NCI-H2081 treated with DMSO at 0.1 percent for 48 hours (cell line): ENCODE measurements around the gene EIPR1.
"Not testable (repeated sequence)": the region's sequence is repeated elsewhere in the genome, so short reads cannot be mapped to it uniquely, and the experiment has no call there.

Experiments
- DNase-seq: peaks from one replicate; lab custom pipeline; 2025; lab: John Stamatoyannopoulos, UW

The EIPR1 gene

DNA sequence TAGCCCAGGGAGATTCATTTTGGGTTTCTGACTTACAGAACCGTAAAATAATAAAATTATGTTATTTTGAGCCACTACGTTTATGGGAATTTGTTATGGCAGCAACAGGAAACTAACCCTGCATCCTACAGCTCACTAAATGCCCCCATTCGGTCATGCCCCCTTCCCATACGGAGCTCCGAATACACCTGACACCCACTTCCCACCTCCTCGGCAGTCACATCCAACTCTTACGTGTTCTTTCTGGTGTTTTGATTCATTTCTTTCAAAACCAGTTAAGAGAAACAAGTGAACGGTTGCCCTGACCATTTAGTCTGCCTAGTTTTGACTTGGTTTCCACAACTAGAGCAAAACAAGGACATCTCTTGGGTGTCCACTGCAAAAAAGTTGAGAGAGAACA is 19.7 kb downstream of the EIPR1 start:
- DNase-seq: no peak

DNA sequence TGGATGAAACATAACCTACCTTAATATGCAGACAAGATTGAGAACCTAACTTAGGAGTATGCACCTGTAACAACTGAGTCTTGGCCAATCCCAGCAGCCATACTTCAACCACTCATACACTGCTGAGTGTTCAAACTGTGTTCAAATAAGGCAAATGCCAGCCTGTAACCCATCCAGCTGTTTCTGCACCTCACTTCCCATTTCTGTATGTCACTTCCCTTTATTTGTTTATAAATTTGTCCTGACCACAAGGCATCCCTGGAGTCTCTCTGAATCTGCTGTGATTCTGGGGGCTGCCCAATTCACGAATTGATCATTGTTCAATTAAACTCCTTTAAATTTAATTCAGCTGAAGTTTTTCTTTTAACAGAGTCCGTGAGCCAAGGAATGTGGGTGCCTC is 20.2 kb downstream of the EIPR1 start:
- not testable (repeated sequence) for DNase-seq

DNA sequence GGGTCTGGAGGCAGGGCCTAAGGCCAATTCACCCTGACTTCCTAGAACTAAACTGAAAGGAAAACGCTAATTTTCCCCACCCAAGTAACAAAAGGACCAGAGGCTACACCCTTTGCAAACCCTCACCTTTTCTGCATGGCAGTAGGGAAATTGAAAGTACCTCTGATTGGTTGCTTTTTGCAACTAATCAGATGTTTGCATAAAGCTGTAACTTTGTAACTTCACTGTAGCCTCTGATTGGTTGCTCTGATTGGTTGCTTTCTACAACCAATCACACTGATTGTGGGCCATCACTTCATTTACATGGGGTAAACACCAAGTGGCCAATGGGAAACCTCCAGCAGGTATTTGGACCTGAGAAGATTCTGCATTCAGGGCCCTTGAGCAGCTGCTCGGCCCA is 20.8 kb downstream of the EIPR1 start:
- DNase-seq: no peak

DNA sequence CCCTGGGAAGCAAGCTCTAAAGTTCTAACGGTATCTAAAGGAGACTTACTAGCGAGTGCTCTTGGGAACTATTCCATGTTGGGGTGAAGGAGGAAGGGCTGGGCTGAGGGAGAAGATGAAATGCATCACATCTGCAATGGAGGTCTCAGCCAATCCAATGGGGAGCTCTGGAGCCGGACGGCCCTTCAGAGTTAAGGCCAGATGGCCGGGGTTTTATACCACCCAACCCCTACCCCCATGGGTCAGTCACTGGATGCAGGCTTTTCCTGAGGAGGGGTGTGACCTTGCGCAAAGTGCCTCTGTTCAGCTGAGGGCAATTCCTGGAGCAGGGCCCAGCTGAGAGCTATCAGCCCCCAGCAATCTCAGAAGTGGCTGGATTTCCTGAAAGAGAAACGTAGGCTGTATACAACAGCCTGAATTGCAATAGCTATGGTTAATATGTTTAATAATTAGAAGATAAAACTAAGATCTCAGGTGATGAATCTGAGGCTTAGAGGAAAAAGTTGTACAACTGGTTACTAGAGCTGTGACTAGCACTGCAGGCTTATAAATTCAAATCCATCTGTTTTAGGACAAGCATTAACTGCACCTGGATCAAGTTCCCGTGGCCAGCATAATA is 21.6 kb downstream of the EIPR1 start:
- DNase-seq: no peak

DNA sequence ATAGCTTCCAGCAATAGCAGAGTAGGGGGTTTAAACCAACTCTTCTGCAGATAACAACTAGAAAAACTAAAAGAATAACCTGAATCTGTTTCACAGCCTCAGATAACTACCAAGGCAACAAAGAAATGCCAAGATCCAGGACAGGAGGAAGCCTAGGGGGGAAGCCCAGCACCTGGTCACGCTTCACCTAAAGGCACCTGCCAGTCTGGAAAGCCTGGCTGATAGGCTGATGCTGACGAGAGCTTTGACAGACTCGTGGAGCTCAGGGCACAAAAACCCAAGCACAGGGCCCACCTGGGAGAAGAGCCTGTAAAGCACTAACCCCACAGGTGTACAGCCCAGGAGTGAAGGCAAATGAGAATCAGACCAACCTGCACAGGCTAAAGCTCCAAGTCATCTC is 22.6 kb downstream of the EIPR1 start:
- DNase-seq: no peak

DNA sequence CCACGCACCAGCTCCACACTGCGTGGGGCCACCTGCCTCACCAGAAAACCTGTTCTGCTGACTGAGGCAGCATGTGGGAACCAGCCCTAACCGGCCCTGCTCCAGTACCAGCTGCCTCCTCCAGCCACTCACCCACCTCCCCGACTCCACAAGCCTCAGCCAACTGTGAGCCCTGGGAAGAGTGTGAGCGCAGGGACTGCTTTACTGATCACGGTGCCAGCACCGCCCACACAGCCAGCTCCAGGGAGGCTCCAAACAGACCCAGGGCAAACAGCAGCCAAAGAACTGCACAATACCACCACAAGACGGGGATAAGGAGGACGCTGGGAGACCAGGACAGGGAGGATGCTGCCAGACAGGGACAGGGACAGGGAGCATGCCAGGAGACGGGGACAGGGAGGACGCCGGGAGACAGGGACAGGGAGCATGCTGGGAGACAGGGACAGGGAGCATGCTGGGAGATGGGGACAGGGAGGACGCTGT is 28.4 kb downstream of the EIPR1 start:
- no peak for DNase-seq

DNA sequence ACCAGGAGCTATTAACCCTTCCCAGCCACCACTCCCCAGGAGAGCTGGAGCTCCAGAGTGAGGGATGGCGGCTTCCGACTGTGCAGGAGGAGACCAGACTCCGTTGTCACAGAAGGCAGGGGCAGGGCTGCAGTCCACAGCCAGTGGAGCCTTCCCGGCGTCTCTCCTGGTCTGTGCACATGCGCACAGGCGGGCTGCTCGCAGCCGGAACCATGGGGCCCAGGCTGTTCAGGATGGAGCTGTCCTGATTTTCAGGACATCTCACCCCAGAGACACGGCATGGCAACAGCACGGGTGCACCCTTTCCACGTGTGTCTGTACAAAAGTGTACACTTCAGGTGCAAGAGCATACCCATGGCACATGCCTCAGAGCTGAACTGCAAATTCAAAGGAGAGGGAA is 28.9 kb downstream of the EIPR1 start:
- DNase-seq: no peak

DNA sequence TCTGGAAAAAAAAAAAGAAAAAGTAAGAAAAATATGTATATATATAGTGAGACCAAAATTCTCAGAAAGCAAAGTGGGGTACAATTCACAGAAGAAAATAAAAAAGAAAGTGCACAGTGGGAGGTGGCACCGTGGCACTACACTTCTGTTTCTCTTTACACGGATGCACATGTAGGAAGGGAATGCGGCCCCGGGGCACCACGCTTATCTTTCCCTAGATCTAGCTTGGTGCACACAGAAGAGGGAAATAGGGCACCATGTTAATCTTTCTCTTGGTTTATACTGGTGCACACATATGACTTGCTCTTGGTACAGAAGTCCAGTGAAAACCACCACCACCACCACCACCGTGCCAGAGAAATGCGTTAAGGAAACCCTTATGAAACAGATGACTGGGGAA is 32.0 kb downstream of the EIPR1 start:
- DNase-seq: no peak

DNA sequence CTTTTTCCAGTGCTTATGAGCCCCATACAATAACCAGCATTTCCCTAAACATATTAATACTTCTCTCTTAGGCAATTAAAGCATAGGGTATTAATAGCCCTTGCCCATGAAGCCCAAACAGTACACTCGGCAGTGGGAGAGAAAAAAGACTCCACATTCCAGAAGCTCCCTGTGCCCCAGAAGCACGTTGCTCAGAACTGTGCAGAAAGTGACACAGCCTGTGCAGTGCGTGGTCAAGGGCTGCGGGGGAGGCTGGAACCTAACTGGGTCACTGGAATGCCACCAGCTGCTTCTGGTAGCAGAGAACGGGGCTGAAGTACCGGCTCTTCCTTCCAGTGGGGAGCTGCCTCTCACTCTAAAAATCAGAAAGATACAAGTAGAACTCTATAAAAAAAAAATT is 32.7 kb downstream of the EIPR1 start:
- DNase-seq: no peak

DNA sequence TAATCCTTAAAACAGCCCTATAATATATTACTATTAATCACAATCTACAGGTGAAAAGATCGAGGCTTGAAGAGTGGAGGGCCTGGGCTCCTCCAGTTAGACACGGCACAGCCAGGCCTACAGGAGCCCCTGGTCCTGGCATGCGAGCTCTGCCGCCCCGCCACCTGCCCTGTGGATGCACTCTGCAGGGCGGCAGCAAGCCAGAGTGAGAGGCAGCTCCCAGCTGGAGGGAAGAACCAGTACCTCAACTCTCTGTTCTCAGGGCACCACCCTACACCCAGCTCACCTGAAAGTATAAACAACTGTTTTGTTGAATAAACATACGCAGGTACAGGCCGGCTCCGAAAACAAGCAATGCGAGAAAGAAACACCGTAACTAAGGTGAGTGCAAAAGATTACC is 34.6 kb downstream of the EIPR1 start:
- DNase-seq: no peak

DNA sequence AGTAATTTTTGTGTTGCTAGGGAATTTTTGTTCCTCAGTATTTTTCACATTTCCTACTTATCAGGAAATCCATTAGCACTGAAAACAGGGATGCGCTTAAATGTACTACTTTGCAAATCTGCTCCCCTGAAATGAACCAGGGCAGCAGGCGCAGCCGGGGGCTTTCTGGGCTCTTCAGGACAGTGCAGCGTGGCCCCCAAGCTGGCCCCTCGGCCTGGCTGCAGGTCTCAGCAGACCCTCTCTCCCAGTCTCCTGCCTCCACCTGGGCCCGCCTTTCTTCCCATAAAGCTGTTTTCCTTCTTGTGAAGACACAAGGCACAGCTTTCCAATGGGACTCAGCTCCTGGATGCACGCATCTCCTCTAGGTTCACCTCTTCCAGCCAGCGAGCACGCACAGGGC is 35.3 kb downstream of the EIPR1 start:
- no peak for DNase-seq

DNA sequence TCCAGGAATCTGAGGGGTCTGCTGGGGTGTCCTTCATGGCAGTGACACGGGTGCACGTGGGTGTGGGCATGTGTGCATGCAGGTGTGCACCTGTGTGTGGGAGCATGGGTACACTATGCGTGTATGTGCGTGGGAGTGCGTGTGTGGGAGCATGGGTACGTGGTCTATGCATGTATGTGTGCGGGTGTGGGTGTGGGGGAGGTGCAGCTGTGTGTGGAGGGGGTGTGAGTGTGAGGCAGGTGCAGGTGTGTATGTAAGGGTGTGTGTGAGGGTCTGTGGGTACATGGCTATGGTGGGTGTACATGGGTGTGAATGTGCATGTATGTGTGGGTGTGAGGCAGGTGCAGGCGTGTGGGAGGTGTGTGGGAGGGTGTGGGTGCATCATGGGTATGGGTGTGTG is 36.3 kb downstream of the EIPR1 start:
- DNase-seq: no peak

DNA sequence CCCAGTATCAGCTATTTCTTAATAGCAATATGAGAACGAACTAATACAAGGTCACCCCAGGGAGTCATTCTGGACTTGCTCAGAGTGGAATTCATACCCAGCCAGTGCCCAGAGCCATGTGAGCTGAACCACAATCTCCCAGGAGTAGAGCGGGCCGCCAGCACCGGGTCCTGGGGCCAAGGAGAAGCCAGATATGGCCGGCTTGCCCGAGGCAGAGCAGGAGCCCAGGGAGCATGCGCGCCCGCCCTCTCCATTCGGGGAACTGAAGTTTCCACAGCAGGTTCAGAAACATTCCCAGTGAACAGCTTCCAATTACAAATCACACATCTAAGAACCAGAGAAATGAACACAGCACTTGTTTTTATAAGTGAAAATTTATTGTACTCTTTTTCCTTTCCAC is 37.5 kb downstream of the EIPR1 start:
- DNase-seq: no peak

DNA sequence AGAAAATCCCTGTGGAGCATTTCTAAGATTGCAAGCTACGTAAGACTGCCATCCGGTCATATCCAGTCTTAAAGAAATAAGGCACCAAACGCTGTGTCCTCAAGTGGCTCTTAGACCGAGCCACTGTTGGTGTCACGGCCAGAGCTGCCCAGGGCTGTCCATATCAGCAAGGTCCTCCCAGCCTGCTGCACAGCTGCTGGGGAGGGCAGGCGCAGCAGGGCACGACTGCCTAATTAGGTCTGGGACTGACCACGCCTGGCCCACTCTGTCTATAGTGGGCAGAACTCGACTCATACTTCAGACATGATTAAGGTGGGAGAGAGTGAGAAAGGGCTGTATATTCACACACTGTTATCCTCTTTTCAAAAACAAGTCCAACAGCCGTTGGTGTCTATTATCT is 39.3 kb downstream of the EIPR1 start:
- no peak for DNase-seq

DNA sequence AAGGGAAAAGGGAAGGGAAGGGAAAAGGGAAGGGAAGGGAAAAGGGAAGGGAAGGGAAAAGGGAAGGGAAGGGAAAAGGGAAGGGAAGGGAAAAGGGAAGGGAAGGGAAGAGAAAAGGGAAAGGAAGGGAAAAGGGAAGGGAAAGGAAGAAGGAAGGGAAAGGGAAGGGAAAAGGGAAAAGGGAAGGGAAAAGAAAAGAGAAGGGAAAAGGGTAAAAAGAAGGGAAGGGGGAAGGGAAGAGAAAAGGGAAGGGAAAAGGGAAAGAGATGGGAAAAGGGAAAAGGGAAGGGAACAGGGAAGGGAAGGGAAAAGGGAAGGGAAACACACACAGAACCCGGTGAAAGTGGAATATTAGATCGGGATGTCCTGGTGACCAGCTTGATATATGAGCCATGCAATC is 40.8 kb downstream of the EIPR1 start:
- DNase-seq: no peak

DNA sequence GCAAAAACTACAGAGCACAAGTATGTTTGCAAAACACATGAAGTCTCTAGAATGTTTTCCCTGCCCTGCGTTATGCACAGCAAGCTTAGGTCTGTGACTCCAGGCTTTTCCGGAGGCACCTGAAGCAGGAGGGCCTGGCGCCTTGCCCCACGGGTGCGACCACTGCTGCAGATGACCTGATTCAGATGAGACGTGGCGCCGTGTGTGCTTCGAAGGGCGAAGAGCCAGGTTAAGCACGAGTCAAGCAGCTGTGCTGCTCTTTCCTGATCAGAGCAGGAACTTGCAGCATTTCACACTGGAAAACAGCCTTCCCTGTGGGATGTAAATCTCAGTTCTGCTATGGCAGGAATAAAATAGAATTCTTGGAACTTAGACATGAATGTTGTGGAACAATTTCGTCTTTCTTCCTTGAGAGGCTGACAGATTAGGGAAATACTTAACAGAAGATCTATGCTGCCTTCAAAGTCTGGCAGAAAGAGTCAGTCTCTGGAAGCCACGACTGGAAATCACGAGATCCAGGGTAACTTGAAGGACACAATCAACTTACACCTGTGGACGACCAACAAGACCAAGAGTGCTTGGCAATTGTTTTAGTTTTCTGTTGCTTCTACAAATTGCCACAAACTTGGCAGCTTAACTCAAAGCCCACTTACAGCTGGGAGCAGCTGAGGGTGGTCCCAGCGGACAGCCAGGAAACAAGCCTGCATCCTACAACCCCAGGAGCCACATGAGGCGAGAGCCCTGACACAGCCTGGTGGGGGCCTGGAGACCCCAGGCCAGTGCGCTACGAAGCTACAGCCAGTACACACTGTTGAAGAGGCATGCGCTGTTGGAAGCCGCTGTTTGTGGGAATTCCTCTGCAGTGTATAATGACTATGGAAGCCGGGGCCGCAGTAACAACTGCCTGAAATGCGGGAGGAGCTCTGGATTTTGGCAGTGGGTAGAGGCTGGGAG is 42.9 kb downstream of the EIPR1 start:
- DNase-seq: no peak

DNA sequence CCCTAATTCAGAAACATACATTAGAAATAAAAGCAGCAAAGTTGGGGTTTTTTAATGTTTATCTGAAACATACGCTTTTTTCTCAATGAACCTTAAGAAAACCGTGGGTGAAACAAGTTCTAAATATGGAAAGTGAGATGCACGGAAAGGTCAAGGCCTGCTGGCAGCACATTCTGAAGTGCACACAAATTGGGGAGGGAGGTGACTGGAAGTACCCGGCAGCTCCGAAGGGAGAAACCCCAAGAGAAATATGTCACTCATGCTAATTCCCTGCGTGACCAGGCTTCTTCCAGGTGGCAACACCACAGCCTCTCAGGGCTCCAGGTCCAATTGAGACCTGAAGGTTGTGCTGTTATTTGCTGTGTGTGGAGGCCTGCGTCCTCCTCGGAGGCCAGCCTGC is 45.5 kb downstream of the EIPR1 start:
- no peak for DNase-seq

DNA sequence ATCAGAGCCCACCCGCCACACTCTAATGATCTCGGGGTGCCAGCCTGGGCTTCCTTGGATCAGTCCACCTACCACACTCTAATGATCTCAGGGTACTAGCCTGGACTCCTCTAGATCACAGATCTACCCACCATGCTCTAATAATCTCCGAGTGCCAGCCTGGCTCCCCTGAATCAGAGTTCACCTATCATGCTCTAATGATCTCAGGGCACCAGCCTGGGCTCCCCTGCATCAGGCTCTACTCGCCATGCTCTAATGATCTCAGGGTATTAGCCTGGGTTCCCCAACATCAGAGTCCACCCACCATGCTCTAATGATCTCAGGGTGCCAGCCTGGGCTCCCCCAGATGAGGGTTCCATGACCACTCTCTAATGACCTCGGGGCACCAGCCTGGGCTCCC is 48.1 kb downstream of the EIPR1 start:
- DNase-seq: no peak

DNA sequence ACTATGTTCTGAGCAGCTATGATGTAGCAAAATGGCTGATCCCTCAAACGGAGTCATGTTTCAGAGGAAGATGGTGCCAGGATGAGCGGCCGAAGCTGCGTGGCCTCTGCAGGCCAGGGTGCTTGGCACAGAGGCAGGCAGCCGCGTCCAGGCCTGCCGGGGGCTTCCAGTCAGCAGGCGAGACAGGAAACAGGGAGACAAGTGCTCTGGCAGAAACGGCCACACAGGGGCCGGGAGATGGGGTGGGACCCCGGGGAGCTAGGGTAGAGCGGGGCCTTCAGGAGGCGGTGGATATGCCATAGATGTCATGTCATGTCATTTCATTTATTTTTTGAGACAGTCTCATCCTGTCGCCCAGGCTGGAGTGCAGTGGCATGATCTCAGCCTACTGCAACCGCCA is 50.7 kb downstream of the EIPR1 start:
- no peak for DNase-seq

DNA sequence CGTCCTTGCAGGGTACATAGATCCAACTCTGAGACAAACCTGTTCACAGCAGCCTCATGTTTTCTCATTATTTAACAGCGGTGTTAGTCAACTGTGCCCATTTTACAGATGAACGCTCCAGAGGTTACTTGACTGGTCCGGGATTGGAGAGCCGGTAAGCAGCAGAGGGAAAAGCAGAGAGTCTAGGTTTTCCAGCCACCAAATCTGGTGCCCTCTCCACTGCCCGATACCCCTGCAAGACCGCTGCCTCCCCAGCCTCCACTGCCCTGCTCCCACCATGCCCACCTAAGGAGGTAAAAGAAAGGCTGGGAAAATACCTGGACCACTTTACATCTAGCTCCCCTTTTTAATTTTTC is 51.5 kb downstream of the EIPR1 start:
- DNase-seq: no peak

DNA sequence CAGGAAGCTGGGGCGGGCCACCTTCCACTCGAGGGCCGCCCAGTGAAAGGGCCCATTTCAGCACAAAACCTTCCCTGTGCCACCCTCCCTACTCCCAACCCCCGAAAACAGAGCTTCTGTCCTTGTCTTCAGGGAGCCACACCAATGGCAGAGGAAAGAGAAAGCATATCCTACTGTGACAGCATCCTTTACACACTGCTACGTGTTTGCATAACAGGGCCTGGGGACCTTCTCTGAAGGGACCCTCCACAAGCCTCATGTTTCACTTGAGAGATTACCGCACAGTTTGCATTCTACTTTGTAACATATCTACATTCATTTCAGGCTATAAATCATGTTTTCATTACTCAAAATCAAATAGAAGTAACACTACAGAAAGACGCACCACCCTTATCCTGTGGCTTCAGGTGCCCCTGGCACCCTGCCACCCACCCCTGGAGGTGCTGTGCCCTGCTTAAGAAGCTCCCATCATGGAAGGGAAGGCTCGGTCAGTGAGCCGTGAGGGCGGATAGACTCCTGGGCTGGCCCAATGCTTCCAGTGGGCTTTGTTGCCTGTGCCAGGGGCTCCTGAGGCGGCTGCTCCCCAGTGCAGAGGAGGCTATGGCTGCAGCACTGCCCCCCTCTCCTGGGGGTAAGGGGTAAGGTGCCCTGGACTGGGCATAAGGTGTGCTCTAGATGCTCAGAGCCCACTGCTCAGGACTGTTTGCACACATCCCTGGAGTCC is 52.0 kb downstream of the EIPR1 start:
- no peak for DNase-seq

DNA sequence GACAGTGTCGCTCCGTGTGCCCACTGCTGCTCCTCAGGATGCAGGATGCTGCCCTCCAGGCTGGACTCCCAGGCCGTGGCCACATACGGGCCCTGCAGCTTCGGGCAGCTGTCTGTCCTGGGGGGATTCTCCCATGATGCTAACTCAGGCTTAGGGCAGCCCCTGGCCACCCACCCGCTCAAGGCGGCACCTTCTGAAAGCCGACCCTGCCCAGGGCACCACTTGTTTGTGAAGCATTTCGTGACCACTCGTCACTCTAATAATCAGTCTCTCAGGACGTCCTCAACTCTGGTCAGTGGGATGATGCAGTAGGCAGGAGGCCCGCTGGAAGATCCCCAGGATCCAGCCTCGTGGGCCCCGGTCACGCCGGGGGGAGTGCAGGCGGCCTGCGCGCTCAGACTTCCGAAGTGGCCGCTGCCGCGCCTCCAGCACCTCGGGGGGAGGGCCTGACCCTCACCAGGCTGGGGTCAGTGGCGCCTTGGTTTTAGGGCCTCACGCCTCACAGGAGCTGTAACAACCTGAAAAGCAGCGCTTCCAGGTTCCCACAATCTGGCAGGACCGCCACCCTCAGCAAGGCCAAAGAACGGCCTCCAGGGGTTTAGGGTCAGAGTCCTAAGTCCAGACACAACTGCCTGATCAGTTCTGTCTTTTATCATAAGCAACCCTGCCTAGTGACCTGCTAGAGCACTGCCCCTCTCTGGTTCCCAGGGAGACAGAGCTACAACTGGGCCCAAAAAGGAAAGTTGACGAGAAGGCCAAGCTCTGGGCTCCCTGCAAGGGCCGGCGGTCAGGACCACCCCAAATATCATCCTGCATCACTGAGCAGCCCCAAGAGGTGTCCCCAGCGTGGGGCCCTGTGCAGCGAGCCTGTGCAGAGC is 53.0 kb downstream of the EIPR1 start:
- no peak for DNase-seq
